H9 (cell line): ENCODE measurements around the gene HOXD11. TPM values are rescaled to one million over a fixed set of nuclear protein-coding genes. Genes with fewer than 3 reads are reported as not detected.

Source experiments
- DNase-seq: peaks from one replicate; pipeline ENCODE4 v3.0.0-alpha.2; 2017
- H2AFZ ChIP-seq: one replicate; pipeline ENCODE4 v1.6.1; 2013; ENCODE audit warnings: mild to moderate bottlenecking, low read length, control low read depth, moderate library complexity
- H2AK5ac ChIP-seq: 2 replicates; pipeline ENCODE4 v1.6.1; 2013; ENCODE audit warnings: low read length, control low read depth, mixed read lengths; ENCODE audit not compliant: insufficient read length
- H2BK120ac ChIP-seq: one replicate; pipeline ENCODE4 v1.6.1; 2013; ENCODE audit warnings: low read depth, mild to moderate bottlenecking, low read length, control low read depth, inconsistent platforms; ENCODE audit not compliant: poor library complexity, severe bottlenecking
- H2BK12ac ChIP-seq: 2 replicates; pipeline ENCODE4 v1.6.1; 2013; ENCODE audit warnings: low read length, control low read depth, mixed read lengths, low read depth; ENCODE audit not compliant: insufficient read length
- H2BK15ac ChIP-seq: 2 replicates; pipeline ENCODE4 v1.6.1; 2013; ENCODE audit warnings: low read depth, low read length, control low read depth
- H2BK20ac ChIP-seq: one replicate; pipeline ENCODE4 v1.6.1; 2013; ENCODE audit warnings: low read depth, mild to moderate bottlenecking, low read length, control low read depth, inconsistent platforms; ENCODE audit not compliant: poor library complexity, severe bottlenecking
- H2BK5ac ChIP-seq: 2 replicates; pipeline ENCODE4 v1.6.1; 2013; ENCODE audit warnings: low read length, control low read depth, mixed read lengths; ENCODE audit not compliant: insufficient read length
- H3K14ac ChIP-seq: 2 replicates; pipeline ENCODE4 v1.6.1; 2013; ENCODE audit warnings: low read length, control low read depth; ENCODE audit not compliant: insufficient read depth
- H3K18ac ChIP-seq: 2 replicates; pipeline ENCODE4 v1.6.1; 2013; ENCODE audit warnings: low read depth, mild to moderate bottlenecking, mixed read lengths, low read length, control low read depth; ENCODE audit not compliant: insufficient read length
- H3K23ac ChIP-seq: 2 replicates; pipeline ENCODE4 v1.6.1; 2013; ENCODE audit warnings: low read length, control low read depth, mixed read lengths, low read depth; ENCODE audit not compliant: insufficient read length
- H3K23me2 ChIP-seq: 2 replicates; pipeline ENCODE4 v1.6.1; 2013; ENCODE audit warnings: low read depth, mild to moderate bottlenecking, mixed read lengths, low read length, control low read depth; ENCODE audit not compliant: insufficient read length, poor library complexity, severe bottlenecking
- H3K27ac ChIP-seq: 2 replicates; pipeline ENCODE4 v1.5.1; 2013; ENCODE audit warnings: low read length, control low read depth, mixed read lengths, low read depth; ENCODE audit not compliant: insufficient read length
- H3K27me3 ChIP-seq: 2 replicates; pipeline ENCODE4 v1.6.1; 2013; ENCODE audit warnings: low read length, control low read depth, inconsistent platforms; ENCODE audit not compliant: insufficient read depth
- H3K4ac ChIP-seq: 2 replicates; pipeline ENCODE4 v1.6.1; 2013; ENCODE audit warnings: low read depth, mild to moderate bottlenecking, control low read depth, inconsistent platforms, low read length, moderate library complexity
- H3K4me1 ChIP-seq: 2 replicates; pipeline ENCODE4 v1.6.1; 2013; ENCODE audit warnings: low read length, control low read depth, inconsistent platforms; ENCODE audit not compliant: insufficient read depth
- H3K4me2 ChIP-seq: 2 replicates; pipeline ENCODE4 v1.6.1; 2013; ENCODE audit warnings: low read length, control low read depth, mixed read lengths; ENCODE audit not compliant: insufficient read length, insufficient read depth
- H3K56ac ChIP-seq: 2 replicates; pipeline ENCODE4 v1.6.1; 2013; ENCODE audit warnings: low read depth, mild to moderate bottlenecking, mixed read lengths, low read length, control low read depth; ENCODE audit not compliant: insufficient read length
- H3K79me1 ChIP-seq: 2 replicates; pipeline ENCODE4 v1.6.1; 2013; ENCODE audit warnings: low read depth, mild to moderate bottlenecking, moderate library complexity, low read length, control low read depth, inconsistent platforms; ENCODE audit not compliant: insufficient read depth, poor library complexity, severe bottlenecking
- H3K79me2 ChIP-seq: 2 replicates; pipeline ENCODE4 v1.6.1; 2013; ENCODE audit warnings: low read length, control low read depth, inconsistent platforms; ENCODE audit not compliant: insufficient read depth
- H3K9ac ChIP-seq: 2 replicates; pipeline ENCODE4 v1.6.1; 2013; ENCODE audit warnings: low read length, control low read depth, mixed read lengths; ENCODE audit not compliant: insufficient read length; ENCODE audit errors: extremely low read depth
- H3K9me3 ChIP-seq: one replicate; pipeline ENCODE4 v1.6.1; 2013; ENCODE audit warnings: low read depth, low read length, inconsistent platforms; ENCODE audit not compliant: control insufficient read depth
- H3T11ph ChIP-seq: one replicate; pipeline ENCODE4 v1.6.1; 2013; ENCODE audit warnings: mild to moderate bottlenecking, low read length, control low read depth, inconsistent platforms
- H4K20me1 ChIP-seq: one replicate; pipeline ENCODE4 v1.6.1; 2013; ENCODE audit not compliant: control insufficient read depth, insufficient read length, insufficient read depth
- H4K5ac ChIP-seq: 2 replicates; pipeline ENCODE4 v1.6.1; 2013; ENCODE audit warnings: low read depth, mild to moderate bottlenecking, mixed read lengths, low read length, control low read depth; ENCODE audit not compliant: insufficient read length
- H4K8ac ChIP-seq: replicated peaks from 2 replicates; pipeline ENCODE4 v1.6.1; 2013; ENCODE audit warnings: low read length, control low read depth, mixed read lengths, low read depth; ENCODE audit not compliant: insufficient read length
- H4K91ac ChIP-seq: 2 replicates; pipeline ENCODE4 v1.6.1; 2013; ENCODE audit warnings: low read depth, mild to moderate bottlenecking, moderate library complexity, mixed read lengths, low read length, control low read depth; ENCODE audit not compliant: insufficient read length
- H3K27ac Mint-ChIP-seq, 3 experiments: 2 replicates in 2 of 3; 3 replicates in 1 of 3; pipeline ENCODE4 v1.8.0; 2020 to 2021; ENCODE audit warnings: mixed read lengths in 3 of 3, mild to moderate bottlenecking in 1 of 3, moderate library complexity in 1 of 3
- H3K27me3 Mint-ChIP-seq: 2 replicates; pipeline ENCODE4 v1.8.0; 2021; ENCODE audit warnings: low read depth, mild to moderate bottlenecking, moderate library complexity, mixed read lengths
- H3K36me3 Mint-ChIP-seq, 3 experiments: 2 replicates in 2 of 3; 3 replicates in 1 of 3; pipeline ENCODE4 v1.8.0; 2020 to 2021; ENCODE audit warnings: low read depth in 3 of 3, mixed read lengths in 3 of 3; ENCODE audit not compliant: insufficient read depth in 1 of 3
- H3K4me1 Mint-ChIP-seq, 2 experiments: 2 replicates each; pipeline ENCODE4 v1.8.0; 2020; ENCODE audit warnings: mixed read lengths in 2 of 2
- H3K4me3 Mint-ChIP-seq, 2 experiments: 2 replicates in 1 of 2; 3 replicates in 1 of 2; pipeline ENCODE4 v1.8.0; 2020 to 2021; ENCODE audit warnings: mild to moderate bottlenecking in 2 of 2, mixed read lengths in 2 of 2, moderate library complexity in 1 of 2
- H3K9me3 Mint-ChIP-seq, 2 experiments: 2 replicates in 1 of 2; 3 replicates in 1 of 2; pipeline ENCODE4 v1.8.0; 2020; ENCODE audit warnings: mild to moderate bottlenecking in 2 of 2, mixed read lengths in 2 of 2, moderate library complexity in 1 of 2
- WGBS: extraction: QIAGEN DNeasy Blood & Tissue Kit; methylation state at CpG from one replicate; pipeline ENCODE4 v1.1.7; 2013; ENCODE audit warnings: missing lambda C conversion rate, low lambda C conversion rate, mixed read lengths; ENCODE audit not compliant: insufficient read length; ENCODE audit errors: extremely low coverage; 5-methylcytosine and 5-hydroxymethylcytosine counted together
- total RNA-seq: library from RNA; stranded (reverse); gene quantifications from 2 replicates; pipeline ENCODE4 v1.2.1, GENCODE V29; 2021
- TF ChIP-seq, protein P1 (sequence below): fragments of 200-600 bp; sonication (generic); conservative IDR thresholded peaks from 3 replicates; pipeline ENCODE4 v1.8.0; 2021; ENCODE audit warnings: antibody characterized with exemption, mild to moderate bottlenecking

The HOXD11 gene
- total RNA-seq, 1 experiment from 2014 or later = not detected

DNA sequence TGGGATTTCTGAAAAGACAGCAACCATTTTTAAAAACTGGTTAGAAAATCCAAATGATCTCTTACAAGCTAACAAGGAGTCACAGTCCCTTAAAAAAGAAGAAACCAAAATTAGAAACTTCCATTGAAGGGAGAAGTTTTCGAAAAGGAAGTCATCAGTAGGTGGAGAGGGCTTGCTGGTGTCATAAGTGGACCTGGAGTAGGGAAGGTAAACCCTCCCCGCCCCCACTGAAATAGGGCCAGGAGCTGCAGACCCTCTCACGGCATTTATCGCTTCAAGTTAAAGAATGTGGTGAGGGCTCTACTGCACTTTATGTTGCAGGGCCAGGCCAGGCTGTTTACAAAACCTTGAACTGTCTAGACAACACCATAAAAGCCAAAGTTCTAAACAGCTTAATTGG lies 2.9 kb downstream of the HOXD11 start:
- no CpG with 5 or more reads among the region's 4 CpGs for WGBS
- Mint-ChIP-seq H3K4me1 (peaks cover 9 to 35% of the 10 kb centered on the region in 2 experiments), H3K27ac (no peak overlapping the region), H3K4me3 (no peak overlapping the region), H3K27me3 (peaks cover 96% of the 10 kb centered on the region), H3K9me3 (peaks cover 0 to 17% of the 10 kb centered on the region in 2 experiments), H3K36me3 (no peaks in the 10 kb centered on the region; a peak in 1 of 7 replicates)
- Histone ChIP-seq H3T11ph (no peak overlapping the region), H4K20me1 (no peaks in the 10 kb centered on the region), H3K4ac (no peak overlapping the region), H4K5ac (no peak overlapping the region), H3K14ac (no peak overlapping the region), H4K8ac (no peak overlapping the region), H2AK5ac (no peak overlapping the region), H3K4me2 (no peak overlapping the region), H2BK15ac (no peak overlapping the region), H4K91ac (no peak overlapping the region), H2BK120ac (no peak overlapping the region), H3K23ac (no peak overlapping the region), H3K23me2 (no peaks in the 10 kb centered on the region), H2AFZ (no peak overlapping the region), H3K18ac (no peak overlapping the region), H3K9ac (no peak overlapping the region), H3K27ac (no peak overlapping the region), H2BK12ac (no peak overlapping the region), H3K79me2 (no peaks in the 10 kb centered on the region), H3K79me1 (no peaks in the 10 kb centered on the region), H3K56ac (no peak overlapping the region), H3K4me1 (no peaks in the 10 kb centered on the region), H2BK20ac (no peak overlapping the region), H3K9me3 (no peaks in the 10 kb centered on the region), H3K27me3 (peaks cover 93% of the 10 kb centered on the region), H2BK5ac (no peak overlapping the region)
- DNase-seq = peak; percentile 12
- TF ChIP-seq, protein P1, sequence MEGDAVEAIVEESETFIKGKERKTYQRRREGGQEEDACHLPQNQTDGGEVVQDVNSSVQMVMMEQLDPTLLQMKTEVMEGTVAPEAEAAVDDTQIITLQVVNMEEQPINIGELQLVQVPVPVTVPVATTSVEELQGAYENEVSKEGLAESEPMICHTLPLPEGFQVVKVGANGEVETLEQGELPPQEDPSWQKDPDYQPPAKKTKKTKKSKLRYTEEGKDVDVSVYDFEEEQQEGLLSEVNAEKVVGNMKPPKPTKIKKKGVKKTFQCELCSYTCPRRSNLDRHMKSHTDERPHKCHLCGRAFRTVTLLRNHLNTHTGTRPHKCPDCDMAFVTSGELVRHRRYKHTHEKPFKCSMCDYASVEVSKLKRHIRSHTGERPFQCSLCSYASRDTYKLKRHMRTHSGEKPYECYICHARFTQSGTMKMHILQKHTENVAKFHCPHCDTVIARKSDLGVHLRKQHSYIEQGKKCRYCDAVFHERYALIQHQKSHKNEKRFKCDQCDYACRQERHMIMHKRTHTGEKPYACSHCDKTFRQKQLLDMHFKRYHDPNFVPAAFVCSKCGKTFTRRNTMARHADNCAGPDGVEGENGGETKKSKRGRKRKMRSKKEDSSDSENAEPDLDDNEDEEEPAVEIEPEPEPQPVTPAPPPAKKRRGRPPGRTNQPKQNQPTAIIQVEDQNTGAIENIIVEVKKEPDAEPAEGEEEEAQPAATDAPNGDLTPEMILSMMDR = no peak
